SK-N-SH (cell line): Measurements from ENCODE around the gene UCMA. TPM values are rescaled to one million over a fixed set of nuclear protein-coding genes. Genes with fewer than 3 reads are reported as not detected.

Experiments
- CTCF ChIA-PET: fragments of 300-600, 350-600 bp; formaldehyde crosslinking; extraction: SDS; loops from one replicate; lab custom pipeline; 2021; lab: Yijun Ruan, JAX
- POLR2A ChIA-PET: fragments of 350-600 bp; sonication (Branson Sonifier 250); formaldehyde crosslinking; extraction: SDS; loops from one replicate; lab custom pipeline; 2020; ENCODE audit warnings: antibody characterized with exemption, inconsistent platforms; lab: Yijun Ruan, JAX
- DNase-seq: peaks from one replicate; pipeline ENCODE4 v3.0.0; 2012
- H2AFZ ChIP-seq: fragments of 200-600 bp; sonication (generic); 2 replicates; pipeline ENCODE4 v1.8.1; 2016; ENCODE audit warnings: antibody characterized with exemption, mild to moderate bottlenecking, low read depth
- H3F3A ChIP-seq: fragments of 200-600 bp; sonication (generic); replicated peaks from 2 replicates; pipeline ENCODE3; 2016; ENCODE audit warnings: antibody characterized with exemption, mild to moderate bottlenecking; ENCODE audit not compliant: insufficient read depth
- H3K27ac ChIP-seq, 2 experiments: fragments of 200-500 bp in 1 of 2; fragments of 200-600 bp in 1 of 2; sonication (Bioruptor generic) in 1 of 2; sonication (generic), shearing (Covaris generic) in 1 of 2; 2 replicates each; pipeline versions ENCODE4 v1.5.1 to v1.6.1; 2014 to 2016; ENCODE audit warnings: low read depth in 2 of 2, inconsistent platforms in 1 of 2, low read length in 1 of 2, mild to moderate bottlenecking in 1 of 2, mixed read lengths in 1 of 2
- H3K27me3 ChIP-seq: fragments of 200-600 bp; sonication (generic), shearing (Covaris generic); 2 replicates; pipeline ENCODE4 v1.6.1; 2016; ENCODE audit warnings: mixed run types; ENCODE audit not compliant: insufficient read depth
- H3K36me3 ChIP-seq, 2 experiments: fragments of 200-500 bp in 1 of 2; fragments of 200-600 bp in 1 of 2; sonication (Bioruptor generic) in 1 of 2; sonication (generic) in 1 of 2; replicated peaks in 1 of 2; 2 replicates each; pipeline versions ENCODE3 to v1.5.1; 2014 to 2016; ENCODE audit warnings: low read length in 1 of 2, mild to moderate bottlenecking in 1 of 2; ENCODE audit not compliant: insufficient read depth in 2 of 2, control insufficient read depth in 1 of 2
- H3K4me1 ChIP-seq, 2 experiments: fragments of 200-500 bp in 1 of 2; fragments of 200-600 bp in 1 of 2; sonication (Bioruptor generic) in 1 of 2; sonication (generic), shearing (Covaris generic) in 1 of 2; 2 replicates each; pipeline versions ENCODE4 v1.5.1 to v1.6.1; 2014 to 2016; ENCODE audit warnings: low read depth in 1 of 2, low read length in 1 of 2, mixed run types in 1 of 2; ENCODE audit not compliant: insufficient read depth in 2 of 2, control insufficient read depth in 1 of 2
- H3K4me2 ChIP-seq: fragments of 200-600 bp; sonication (generic), shearing (Covaris generic); 2 replicates; pipeline ENCODE4 v1.6.1; 2017; ENCODE audit warnings: mixed run types
- H3K4me3 ChIP-seq, 2 experiments: fragments of 200-500 bp in 1 of 2; fragments of 200-600 bp in 1 of 2; sonication (Bioruptor generic) in 1 of 2; sonication (generic), shearing (Covaris generic) in 1 of 2; 2 replicates each; pipeline versions ENCODE4 v1.5.1 to v1.8.1; 2014 to 2016; ENCODE audit warnings: low read depth in 2 of 2, inconsistent platforms in 1 of 2, low read length in 1 of 2, mild to moderate bottlenecking in 1 of 2, mixed read lengths in 1 of 2, moderate library complexity in 1 of 2
- H3K79me2 ChIP-seq: fragments of 200-600 bp; sonication (generic); 2 replicates; pipeline ENCODE4 v1.8.1; 2017; ENCODE audit warnings: mild to moderate bottlenecking; ENCODE audit not compliant: insufficient read depth
- H3K9ac ChIP-seq: fragments of 200-600 bp; sonication (generic); 2 replicates; pipeline ENCODE4 v1.6.1; 2017; ENCODE audit warnings: mixed run types
- H3K9me2 ChIP-seq: fragments of 200-600 bp; sonication (generic); 2 replicates; pipeline ENCODE4 v1.6.1; 2017; ENCODE audit warnings: mixed run types
- H3K9me3 ChIP-seq: fragments of 200-600 bp; sonication (generic); 2 replicates; pipeline ENCODE4 v1.6.1; 2017; ENCODE audit warnings: mixed run types, mild to moderate bottlenecking, moderate library complexity
- H4K20me1 ChIP-seq: fragments of 200-600 bp; sonication (generic); 2 replicates; pipeline ENCODE4 v1.6.1; 2017; ENCODE audit warnings: mild to moderate bottlenecking, mixed run types; ENCODE audit not compliant: insufficient read depth
- CHD2 ChIP-seq: fragments of 150-350 bp; IDR thresholded peaks from 2 replicates; pipeline ENCODE4 v1.6.1; 2018; ENCODE audit warnings: low read length; ENCODE audit not compliant: partially characterized antibody
- EP300 ChIP-seq, 2 experiments: IDR thresholded peaks; 2 replicates each; pipeline versions ENCODE4 v1.4.0 to v1.6.1; 2012; ENCODE audit warnings: borderline replicate concordance in 1 of 2, low read depth in 1 of 2, low read length in 1 of 2
- EZH2phosphoT487 ChIP-seq: fragments of 200-600 bp; sonication (generic); IDR thresholded peaks from 2 replicates; pipeline ENCODE4 v1.6.1; 2017; ENCODE audit warnings: low read depth, mixed run types, mild to moderate bottlenecking, antibody characterized with exemption, moderate library complexity, borderline replicate concordance
- FOXJ3 ChIP-seq: sonication (generic); formaldehyde crosslinking; IDR thresholded peaks from 2 replicates; pipeline ENCODE4 v1.5.1; 2020; ENCODE audit warnings: mild to moderate bottlenecking, missing genetic modification reagents
- FOXM1 ChIP-seq: IDR thresholded peaks from 2 replicates; pipeline ENCODE4 v1.4.0; 2012; ENCODE audit warnings: low read depth, mild to moderate bottlenecking
- GABPA ChIP-seq: IDR thresholded peaks from 2 replicates; pipeline ENCODE4 v1.4.0; 2012; ENCODE audit warnings: low read depth, mild to moderate bottlenecking
- IRF3 ChIP-seq: fragments of 150-350 bp; IDR thresholded peaks from 2 replicates; pipeline ENCODE4 v1.6.1; 2016; ENCODE audit warnings: mild to moderate bottlenecking, low read depth, low read length
- JUND ChIP-seq: IDR thresholded peaks from 2 replicates; pipeline ENCODE4 v1.4.0; 2012
- MXI1 ChIP-seq: IDR thresholded peaks from 2 replicates; pipeline ENCODE4 v1.6.1; 2012; ENCODE audit warnings: mild to moderate bottlenecking, low read depth, low read length, improper control_type of control experiment
- NRF1 ChIP-seq: IDR thresholded peaks from 2 replicates; pipeline ENCODE4 v1.6.1; 2012; ENCODE audit warnings: low read depth, mild to moderate bottlenecking, low read length
- RXRA ChIP-seq: IDR thresholded peaks from 2 replicates; pipeline ENCODE4 v1.4.0; 2012; ENCODE audit warnings: low read depth, mild to moderate bottlenecking, borderline replicate concordance
- SIN3A ChIP-seq: IDR thresholded peaks from 2 replicates; pipeline ENCODE4 v1.6.1; 2012; ENCODE audit warnings: low read depth, mild to moderate bottlenecking, low read length, moderate library complexity, borderline replicate concordance
- YY1 ChIP-seq: IDR thresholded peaks from 2 replicates; pipeline ENCODE4 v1.4.0; 2012; ENCODE audit warnings: low read depth, mild to moderate bottlenecking
- WGBS: methylation state at CpG from one replicate; pipeline ENCODE4 v1.1.6; 2017; ENCODE audit warnings: low lambda C conversion rate; 5-methylcytosine and 5-hydroxymethylcytosine counted together
- polyA plus RNA-seq, 3 experiments: library from polyadenylated mRNA; depleted of rRNA; stranded (reverse); fragments of >200 nt; gene quantifications; 2 replicates each; pipeline ENCODE4 v1.2.3, GENCODE V29; 2012
- TF ChIP-seq, protein P1 (sequence below): IDR thresholded peaks from 2 replicates; pipeline ENCODE4 v1.4.0; 2012; ENCODE audit warnings: low read depth, borderline replicate concordance

Gene UCMA
- polyA plus RNA-seq, 1 of the 3 experiments (the other 2 are of a cell fraction), result not detected

- TF ChIP-seq, protein P1, sequence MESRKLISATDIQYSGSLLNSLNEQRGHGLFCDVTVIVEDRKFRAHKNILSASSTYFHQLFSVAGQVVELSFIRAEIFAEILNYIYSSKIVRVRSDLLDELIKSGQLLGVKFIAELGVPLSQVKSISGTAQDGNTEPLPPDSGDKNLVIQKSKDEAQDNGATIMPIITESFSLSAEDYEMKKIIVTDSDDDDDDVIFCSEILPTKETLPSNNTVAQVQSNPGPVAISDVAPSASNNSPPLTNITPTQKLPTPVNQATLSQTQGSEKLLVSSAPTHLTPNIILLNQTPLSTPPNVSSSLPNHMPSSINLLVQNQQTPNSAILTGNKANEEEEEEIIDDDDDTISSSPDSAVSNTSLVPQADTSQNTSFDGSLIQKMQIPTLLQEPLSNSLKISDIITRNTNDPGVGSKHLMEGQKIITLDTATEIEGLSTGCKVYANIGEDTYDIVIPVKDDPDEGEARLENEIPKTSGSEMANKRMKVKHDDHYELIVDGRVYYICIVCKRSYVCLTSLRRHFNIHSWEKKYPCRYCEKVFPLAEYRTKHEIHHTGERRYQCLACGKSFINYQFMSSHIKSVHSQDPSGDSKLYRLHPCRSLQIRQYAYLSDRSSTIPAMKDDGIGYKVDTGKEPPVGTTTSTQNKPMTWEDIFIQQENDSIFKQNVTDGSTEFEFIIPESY, result no peak
- TF ChIP-seq YY1 (no peak), EZH2phosphoT487 (no peak)
Measured at GRCh38 chr10:13241613-13242012, 7.4 kb upstream of the UCMA start (continued).

GRCh38 chr10:13239923-13240322 is 5.7 kb upstream of the UCMA start:
- H3K4me2 ChIP-seq, result no peak overlapping the region
- no peaks in the 10 kb centered on the region for H3K9me3 ChIP-seq
- no peaks in the 10 kb centered on the region for H3K36me3 ChIP-seq
- no peak for TF ChIP-seq SIN3A
- no peak for TF ChIP-seq MXI1
- TF ChIP-seq CHD2, result no peak
- no peak for TF ChIP-seq YY1
- TF ChIP-seq GABPA, result no peak
- TF ChIP-seq FOXM1, result no peak
- TF ChIP-seq FOXJ3, result no peak
- no peak for TF ChIP-seq EP300 (IDR thresholded peaks at IDR 0.05; ENCODE audit: borderline replicate concordance in 1 of 2, low read depth in 1 of 2, low read length in 1 of 2)
- TF ChIP-seq RXRA, result no peak
- TF ChIP-seq IRF3, result no peak
- no peak for TF ChIP-seq JUND
- no peak for TF ChIP-seq NRF1
- TF ChIP-seq, protein P1, result no peak
- no peaks in the 10 kb centered on the region for H3K4me1 ChIP-seq
- H3K27me3 ChIP-seq, result no peaks in the 10 kb centered on the region
- H3K79me2 ChIP-seq, result no peaks in the 10 kb centered on the region
- no peak overlapping the region for H2AFZ ChIP-seq
- ChIA-PET POLR2A (no interaction called here), CTCF (no interaction called here)
- no peaks in the 10 kb centered on the region for H3F3A ChIP-seq
- H4K20me1 ChIP-seq, result no peaks in the 10 kb centered on the region
- H3K9ac ChIP-seq, result no peak overlapping the region
- WGBS, result 83% methylated on average over 7 of the region's 7 CpGs
- H3K9me2 ChIP-seq, result no peaks in the 10 kb centered on the region
- H3K4me3 ChIP-seq, result no peak overlapping the region
- DNase-seq, result no peak
- no peak overlapping the region for H3K27ac ChIP-seq
